Panc1 (cell line): ENCODE results near the gene NAT10. TPM values are rescaled to one million over a fixed set of nuclear protein-coding genes. Genes with fewer than 3 reads are reported as not detected.

Experiments
- ATAC-seq: fragments of 200-7000 bp; cut with Tn5 transposase; 2 replicates; pipeline ENCODE4 v1.9.1; 2020; ENCODE audit warnings: mild to moderate bottlenecking, moderate library complexity
- BruUV-seq: library from RNA; stranded (reverse); fragments of 400-500 nt; replicated peaks from 2 replicates; lab custom pipeline; 2021; lab: Mats Ljungman, UMichigan
- CTCF ChIA-PET: fragments of 300-600 bp; sonication (Branson Sonifier 250); formaldehyde crosslinking; loops from one replicate; lab custom pipeline; 2022; ENCODE audit warnings: antibody characterized with exemption; lab: Charles Lee
- POLR2A ChIA-PET: fragments of 300-600 bp; sonication (Branson Sonifier 250); formaldehyde crosslinking; loops from one replicate; lab custom pipeline; 2022; ENCODE audit warnings: antibody characterized with exemption; lab: Charles Lee
- DNase-seq: peaks from one replicate; pipeline ENCODE4 v3.0.0-alpha.2; 2010; ENCODE audit warnings: low read depth, low spot score
- H3K27ac ChIP-seq: 2 replicates; pipeline ENCODE4 v1.5.1; 2011; ENCODE audit warnings: mild to moderate bottlenecking, low read length, inconsistent platforms
- H3K27me3 ChIP-seq: fragments of 200-500 bp; sonication (Bioruptor generic); 2 replicates; pipeline ENCODE4 v1.6.0; 2014; ENCODE audit warnings: low read length, inconsistent platforms; ENCODE audit not compliant: control insufficient read depth, insufficient read depth
- H3K36me3 ChIP-seq: fragments of 200-500 bp; sonication (Bioruptor generic); 2 replicates; pipeline ENCODE4 v1.5.1; 2014; ENCODE audit warnings: inconsistent platforms, mild to moderate bottlenecking, low read length, moderate library complexity; ENCODE audit not compliant: control insufficient read depth, insufficient read depth
- H3K4me1 ChIP-seq: 2 replicates; pipeline ENCODE4 v1.5.1; 2011; ENCODE audit warnings: inconsistent platforms, mild to moderate bottlenecking, low read length, moderate library complexity; ENCODE audit not compliant: control insufficient read depth, insufficient read depth
- H3K4me3 ChIP-seq, 2 experiments: 2 replicates each; pipeline ENCODE4 v1.5.1; 2011 to 2012; ENCODE audit warnings: low read depth in 2 of 2, low read length in 2 of 2, mild to moderate bottlenecking in 2 of 2, inconsistent platforms in 1 of 2, moderate library complexity in 1 of 2
- H3K9me3 ChIP-seq: fragments of 200-500 bp; sonication (Bioruptor generic); 2 replicates; pipeline ENCODE4 v1.5.1; 2014; ENCODE audit warnings: low read depth, mild to moderate bottlenecking, inconsistent platforms, low read length, moderate library complexity; ENCODE audit not compliant: control insufficient read depth, insufficient read depth
- POLR2AphosphoS5 ChIP-seq: IDR thresholded peaks from 2 replicates; pipeline ENCODE4 v1.6.1; 2012; ENCODE audit warnings: mild to moderate bottlenecking, low read depth, low read length, moderate library complexity
- SIN3A ChIP-seq: IDR thresholded peaks from 2 replicates; pipeline ENCODE4 v1.6.1; 2012; ENCODE audit warnings: low read depth, mild to moderate bottlenecking, low read length, moderate library complexity, borderline replicate concordance; ENCODE audit not compliant: insufficient read depth
- TCF7L2 ChIP-seq: IDR thresholded peaks from 2 replicates; pipeline ENCODE4 v1.6.1; 2011; ENCODE audit warnings: mild to moderate bottlenecking, low read depth, low read length, inconsistent platforms
- in situ Hi-C: cut with HindIII; loops from 2 replicates; pipeline ENCODE4 v1.10.0; 2016; ENCODE audit warnings: low sequenced_read_pairs, low pct_unique_long_range_greater_than_20kb
- intact Hi-C: fragments of 100-400 bp; cut with micrococcal nuclease; formaldehyde crosslinking; loops from one replicate; pipeline ENCODE4 v1.10.0; 2022; ENCODE audit not compliant: unreplicated experiment
- total RNA-seq: library from RNA; stranded (reverse); gene quantifications from one replicate; pipeline ENCODE4 v1.2.1, GENCODE V29; 2021; ENCODE audit not compliant: unreplicated experiment
- TF ChIP-seq, protein P1 (sequence below): fragments of 450-650 bp; IDR thresholded peaks from 2 replicates; pipeline ENCODE4 v1.5.1; 2017; ENCODE audit warnings: mild to moderate bottlenecking
- TF ChIP-seq, protein P2 (sequence below), 2 experiments: IDR thresholded peaks; 2 replicates each; pipeline ENCODE4 v1.6.1; 2011 to 2012; ENCODE audit warnings: low read depth in 2 of 2, control low read depth in 1 of 2, low read length in 1 of 2, mild to moderate bottlenecking in 1 of 2, moderate library complexity in 1 of 2; ENCODE audit not compliant: insufficient read depth in 1 of 2

The NAT10 gene
- total RNA-seq, 1 experiment from 2014 or later, result 64.9 TPM

DNA sequence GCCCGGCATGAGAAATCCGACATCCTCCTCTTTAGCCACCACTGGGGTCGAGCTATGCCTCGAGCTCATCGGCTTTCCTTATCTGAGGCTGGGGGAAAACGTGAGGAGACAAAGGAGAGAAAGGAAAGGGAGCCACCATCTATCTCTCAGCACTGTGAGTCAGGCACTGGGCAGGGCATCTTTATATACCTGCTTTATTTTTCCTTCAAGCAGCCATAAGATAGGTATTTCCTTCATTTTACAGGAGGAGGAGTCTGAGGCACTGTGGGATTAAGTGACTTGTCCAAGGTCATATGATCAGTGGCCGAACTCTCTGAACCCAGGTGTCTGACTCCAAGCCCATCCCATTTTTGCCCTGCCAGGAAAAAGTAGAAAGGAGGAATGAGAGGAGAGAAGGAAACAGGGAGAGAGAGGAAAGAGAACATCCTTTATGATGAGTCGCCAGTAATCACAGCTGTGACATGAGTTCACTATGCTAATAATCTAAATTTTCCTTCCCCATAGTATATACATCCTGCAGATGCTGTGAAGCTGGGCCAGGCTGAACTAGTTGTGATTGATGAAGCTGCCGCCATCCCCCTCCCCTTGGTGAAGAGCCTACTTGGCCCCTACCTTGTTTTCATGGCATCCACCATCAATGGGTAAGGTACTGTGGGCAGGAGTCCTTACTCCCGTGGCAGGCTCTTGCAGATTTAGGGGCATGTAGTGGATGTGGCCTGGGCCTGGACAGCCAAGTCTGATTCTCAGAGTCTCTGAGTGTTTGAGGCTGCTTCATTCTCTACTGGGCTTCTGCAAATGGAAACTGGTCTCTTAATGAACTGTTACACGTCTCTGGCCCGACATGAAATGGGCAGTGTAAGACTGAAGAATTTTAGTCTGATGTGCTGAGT is 21.8 kb downstream of the NAT10 start:
- ChIA-PET POLR2A (no interaction called here), CTCF (no interaction called here)
- TF ChIP-seq, protein P1, sequence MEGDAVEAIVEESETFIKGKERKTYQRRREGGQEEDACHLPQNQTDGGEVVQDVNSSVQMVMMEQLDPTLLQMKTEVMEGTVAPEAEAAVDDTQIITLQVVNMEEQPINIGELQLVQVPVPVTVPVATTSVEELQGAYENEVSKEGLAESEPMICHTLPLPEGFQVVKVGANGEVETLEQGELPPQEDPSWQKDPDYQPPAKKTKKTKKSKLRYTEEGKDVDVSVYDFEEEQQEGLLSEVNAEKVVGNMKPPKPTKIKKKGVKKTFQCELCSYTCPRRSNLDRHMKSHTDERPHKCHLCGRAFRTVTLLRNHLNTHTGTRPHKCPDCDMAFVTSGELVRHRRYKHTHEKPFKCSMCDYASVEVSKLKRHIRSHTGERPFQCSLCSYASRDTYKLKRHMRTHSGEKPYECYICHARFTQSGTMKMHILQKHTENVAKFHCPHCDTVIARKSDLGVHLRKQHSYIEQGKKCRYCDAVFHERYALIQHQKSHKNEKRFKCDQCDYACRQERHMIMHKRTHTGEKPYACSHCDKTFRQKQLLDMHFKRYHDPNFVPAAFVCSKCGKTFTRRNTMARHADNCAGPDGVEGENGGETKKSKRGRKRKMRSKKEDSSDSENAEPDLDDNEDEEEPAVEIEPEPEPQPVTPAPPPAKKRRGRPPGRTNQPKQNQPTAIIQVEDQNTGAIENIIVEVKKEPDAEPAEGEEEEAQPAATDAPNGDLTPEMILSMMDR, result no peak
- TF ChIP-seq TCF7L2, result no peak
- TF ChIP-seq POLR2AphosphoS5, result no peak
- TF ChIP-seq, protein P2, sequence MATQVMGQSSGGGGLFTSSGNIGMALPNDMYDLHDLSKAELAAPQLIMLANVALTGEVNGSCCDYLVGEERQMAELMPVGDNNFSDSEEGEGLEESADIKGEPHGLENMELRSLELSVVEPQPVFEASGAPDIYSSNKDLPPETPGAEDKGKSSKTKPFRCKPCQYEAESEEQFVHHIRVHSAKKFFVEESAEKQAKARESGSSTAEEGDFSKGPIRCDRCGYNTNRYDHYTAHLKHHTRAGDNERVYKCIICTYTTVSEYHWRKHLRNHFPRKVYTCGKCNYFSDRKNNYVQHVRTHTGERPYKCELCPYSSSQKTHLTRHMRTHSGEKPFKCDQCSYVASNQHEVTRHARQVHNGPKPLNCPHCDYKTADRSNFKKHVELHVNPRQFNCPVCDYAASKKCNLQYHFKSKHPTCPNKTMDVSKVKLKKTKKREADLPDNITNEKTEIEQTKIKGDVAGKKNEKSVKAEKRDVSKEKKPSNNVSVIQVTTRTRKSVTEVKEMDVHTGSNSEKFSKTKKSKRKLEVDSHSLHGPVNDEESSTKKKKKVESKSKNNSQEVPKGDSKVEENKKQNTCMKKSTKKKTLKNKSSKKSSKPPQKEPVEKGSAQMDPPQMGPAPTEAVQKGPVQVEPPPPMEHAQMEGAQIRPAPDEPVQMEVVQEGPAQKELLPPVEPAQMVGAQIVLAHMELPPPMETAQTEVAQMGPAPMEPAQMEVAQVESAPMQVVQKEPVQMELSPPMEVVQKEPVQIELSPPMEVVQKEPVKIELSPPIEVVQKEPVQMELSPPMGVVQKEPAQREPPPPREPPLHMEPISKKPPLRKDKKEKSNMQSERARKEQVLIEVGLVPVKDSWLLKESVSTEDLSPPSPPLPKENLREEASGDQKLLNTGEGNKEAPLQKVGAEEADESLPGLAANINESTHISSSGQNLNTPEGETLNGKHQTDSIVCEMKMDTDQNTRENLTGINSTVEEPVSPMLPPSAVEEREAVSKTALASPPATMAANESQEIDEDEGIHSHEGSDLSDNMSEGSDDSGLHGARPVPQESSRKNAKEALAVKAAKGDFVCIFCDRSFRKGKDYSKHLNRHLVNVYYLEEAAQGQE (IDR thresholded peaks at IDR 0.05; ENCODE audit: insufficient read depth in 1 of 2, low read depth in 2 of 2, low read length in 1 of 2), result no peak
- TF ChIP-seq SIN3A, result no peak
- Histone ChIP-seq H3K36me3 (peaks cover 43% of the 10 kb centered on the region), H3K4me3 (no peak overlapping the region), H3K27ac (no peak overlapping the region), H3K4me1 (no peaks in the 10 kb centered on the region), H3K9me3 (no peaks in the 10 kb centered on the region), H3K27me3 (no peaks in the 10 kb centered on the region)
- no TSS peak for BruUV-seq
- ATAC-seq, result no peak
- in situ Hi-C loops (no loop called here), intact Hi-C loops (no loop called here)
- DNase-seq, result no peak

DNA sequence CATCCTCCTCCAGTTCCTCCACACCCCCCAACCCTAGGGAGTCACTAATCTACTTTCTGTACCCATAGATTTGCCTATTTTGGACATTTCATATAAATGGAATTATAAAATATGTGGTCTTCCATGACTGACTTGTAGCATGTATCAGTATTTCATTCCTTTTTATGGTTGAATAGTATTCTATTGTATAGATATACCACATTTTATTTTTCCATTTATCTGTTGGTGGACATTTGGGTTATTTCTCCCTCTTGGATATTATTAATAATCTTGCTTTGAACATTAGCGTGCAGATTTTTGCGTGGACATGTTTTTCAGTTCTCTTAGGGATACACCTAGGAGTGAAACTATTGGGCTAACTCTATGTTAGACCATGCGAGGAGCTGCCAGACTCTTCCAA is 23.4 kb downstream of the NAT10 start:
- H3K4me3 ChIP-seq, result no peak overlapping the region
- no peak overlapping the region for H3K27ac ChIP-seq
- intact Hi-C loops (no loop called here), in situ Hi-C loops (no loop called here)
- no peak for DNase-seq
- TF ChIP-seq TCF7L2 (no peak), SIN3A (no peak), POLR2AphosphoS5 (no peak)
- TF ChIP-seq, protein P2 (IDR thresholded peaks at IDR 0.05; ENCODE audit: insufficient read depth in 1 of 2, low read depth in 2 of 2, low read length in 1 of 2), result no peak
- TF ChIP-seq, protein P1, result no peak
- no peaks in the 10 kb centered on the region for H3K4me1 ChIP-seq
- no peaks in the 10 kb centered on the region for H3K27me3 ChIP-seq
- no peak for ATAC-seq
- peaks cover 47% of the 10 kb centered on the region for H3K36me3 ChIP-seq
- no peaks in the 10 kb centered on the region for H3K9me3 ChIP-seq
- POLR2A ChIA-PET, result no interaction called here
- CTCF ChIA-PET, result no interaction called here
- BruUV-seq, result no TSS peak
